ENCODE results near the gene HDAC10. TPM values are rescaled to one million over a fixed set of nuclear protein-coding genes. Genes with fewer than 3 reads are reported as not detected.
"Not testable (repeated sequence)": the region's sequence is repeated elsewhere in the genome, so short reads cannot be mapped to it uniquely, and the experiment has no call there.

Gene HDAC10
- total RNA-seq, 5 donors from 2014 or later (not counting 1 experiment from before 2014, with no cell fraction given): 101 to 152 (median 128) TPM

DNA sequence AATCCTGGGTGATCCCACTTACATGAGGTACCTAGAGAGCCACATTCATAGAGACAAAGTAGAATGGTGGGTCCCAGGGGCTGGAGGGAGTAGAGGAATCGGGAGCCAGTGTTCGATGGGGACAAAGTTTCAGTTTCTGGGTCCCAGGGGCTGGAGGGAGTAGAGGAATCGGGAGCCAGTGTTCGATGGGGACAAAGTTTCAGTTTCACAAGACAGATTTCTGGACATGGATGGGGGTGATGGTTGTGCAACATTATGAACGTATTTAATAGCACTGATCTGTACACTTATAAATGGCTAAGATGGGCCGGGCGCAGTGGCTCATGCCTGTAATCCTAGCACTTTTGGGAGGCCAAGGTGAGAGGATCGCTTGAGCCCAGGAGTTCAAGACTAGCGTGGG is 46.1 kb downstream of the HDAC10 start:
- peaks cover 4 to 29% of the 10 kb centered on the region in 2 experiments for H3K4me1 ChIP-seq (ENCODE audit: control insufficient read depth in 1 of 2, extremely low read depth in 1 of 2, insufficient read depth in 2 of 2, low read length in 2 of 2)

DNA sequence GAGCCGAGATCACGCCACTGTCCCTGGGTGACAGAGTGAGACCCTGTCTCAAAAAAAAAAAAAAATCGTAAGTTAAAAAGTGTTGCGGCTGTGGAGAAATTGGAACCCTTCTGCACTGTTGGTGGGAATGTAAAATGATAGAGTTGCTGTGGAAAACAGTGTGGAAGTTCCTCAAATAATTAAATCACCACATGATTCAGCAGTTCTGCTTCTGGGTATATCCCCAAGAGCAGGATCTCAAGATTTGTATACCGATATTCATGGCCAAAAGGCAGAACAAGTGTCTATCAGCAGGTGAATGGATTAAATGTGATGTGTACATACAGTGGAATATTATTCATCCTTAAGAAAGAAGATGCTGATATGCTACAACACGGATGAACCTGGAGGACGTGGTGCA is 46.5 kb downstream of the HDAC10 start:
- Mint-ChIP-seq H3K36me3 (peaks cover 16% of the 10 kb centered on the region), H3K4me3 (no peak overlapping the region), H3K27me3 (no peaks in the 10 kb centered on the region), H3K9me3 (no peaks in the 10 kb centered on the region), H3K27ac (peak overlapping the region in 1 of 2 donors; percentile 57), H3K4me1 (peaks cover 27 to 33% (median 33%) of the 10 kb centered on the region in 3 donors)
- ChIA-PET CTCF (interaction anchor here in 1 of 2 donors (0.5 kb wide), 1 partner anchor 14 kb away, joined by 6 read pairs; no protein-coding TSS in a partner anchor), POLR2A (no interaction called here)
- ATAC-seq (replicated peaks in 1 of 4) (no peak), DNase-seq (no peak)
- H3K27ac ChIP-seq (ENCODE audit: low read length): no peak overlapping the region
- H3K4me1 ChIP-seq (ENCODE audit: control insufficient read depth in 1 of 2, extremely low read depth in 1 of 2, insufficient read depth in 2 of 2, low read length in 2 of 2): peaks cover 4 to 29% of the 10 kb centered on the region in 2 experiments
- no peaks in the 10 kb centered on the region for H3K27me3 ChIP-seq (replicated peaks in 1 of 2; ENCODE audit: control insufficient read depth in 2 of 2, extremely low read depth in 1 of 2, insufficient read depth in 2 of 2, low read length in 1 of 2)
- 98% methylated on average over 6 of the region's 7 CpGs for WGBS (ENCODE audit: insufficient coverage)
- H3K4me3 ChIP-seq (ENCODE audit: control insufficient read depth in 1 of 2, extremely low read depth in 1 of 2, low read length in 1 of 2): no peak overlapping the region
- H3K36me3 ChIP-seq (ENCODE audit: control insufficient read depth in 2 of 2, extremely low read depth in 1 of 2, insufficient read depth in 1 of 2, low read length in 1 of 2): peaks cover 0 to 16% of the 10 kb centered on the region in 2 donors
- H3K9me3 ChIP-seq: no peaks in the 10 kb centered on the region

More for the DNA sequence above, 46.1 kb downstream of the HDAC10 start:
- Mint-ChIP-seq H3K36me3 (peaks cover 20% of the 10 kb centered on the region), H3K4me1 (peaks cover 30 to 34% (median 33%) of the 10 kb centered on the region in 3 donors), H3K27ac (peak overlapping the region; percentile 2 to 57)
- DNase-seq; H3K27me3 ChIP-seq (replicated peaks in 1 of 2; ENCODE audit: control insufficient read depth in 2 of 2, extremely low read depth in 1 of 2, insufficient read depth in 2 of 2, low read length in 1 of 2); H3K9me3 ChIP-seq; POLR2A ChIA-PET; ATAC-seq (replicated peaks in 1 of 4); H3K4me3 ChIP-seq (ENCODE audit: control insufficient read depth in 1 of 2, extremely low read depth in 1 of 2, low read length in 1 of 2); H3K27me3 Mint-ChIP-seq; H3K4me3 Mint-ChIP-seq; H3K9me3 Mint-ChIP-seq; H3K27ac ChIP-seq (ENCODE audit: low read length): not testable (repeated sequence)
- CTCF ChIA-PET: interaction anchor here in 1 of 2 donors (0.5 kb wide), 1 partner anchor 14 kb away, joined by 6 read pairs; no protein-coding TSS in a partner anchor
- peaks cover 0 to 17% of the 10 kb centered on the region in 2 donors for H3K36me3 ChIP-seq (ENCODE audit: control insufficient read depth in 2 of 2, extremely low read depth in 1 of 2, insufficient read depth in 1 of 2, low read length in 1 of 2)
- WGBS (ENCODE audit: insufficient coverage): 96% methylated on average over 7 of the region's 9 CpGs

GRCh38 chr22:50203288-50203687 is 47.8 kb downstream of the HDAC10 start:
- CTCF ChIA-PET: no interaction called here

GRCh38 chr22:50202130-50202666 is 48.9 kb downstream of the HDAC10 start:
- ATAC-seq (replicated peaks in 1 of 4) (no peak), DNase-seq (no peak)
- peak overlapping the region; percentile 43 to 68 for H3K4me3 ChIP-seq (ENCODE audit: control insufficient read depth in 1 of 2, extremely low read depth in 1 of 2, low read length in 1 of 2)
- H3K27ac ChIP-seq (ENCODE audit: low read length): no peak overlapping the region
- WGBS (ENCODE audit: insufficient coverage): 81% methylated on average over 6 of the region's 13 CpGs
- no peaks in the 10 kb centered on the region for H3K9me3 ChIP-seq
- peak overlapping the region in 1 of 2 donors; percentile 58 for H3K27ac Mint-ChIP-seq
- POLR2A ChIA-PET: no interaction called here
- CTCF ChIA-PET: interaction anchor here in 1 of 2 donors (0.6 kb wide), 1 partner anchor 41 kb away, joined by 3 read pairs; no protein-coding TSS in a partner anchor
- H3K9me3 Mint-ChIP-seq: no peaks in the 10 kb centered on the region
- peaks cover 29 to 37% (median 35%) of the 10 kb centered on the region in 3 donors for H3K4me1 Mint-ChIP-seq
- peaks cover 0 to 17% of the 10 kb centered on the region in 2 donors for H3K36me3 ChIP-seq (ENCODE audit: control insufficient read depth in 2 of 2, extremely low read depth in 1 of 2, insufficient read depth in 1 of 2, low read length in 1 of 2)
- no peaks in the 10 kb centered on the region for H3K27me3 ChIP-seq (replicated peaks in 1 of 2; ENCODE audit: control insufficient read depth in 2 of 2, extremely low read depth in 1 of 2, insufficient read depth in 2 of 2, low read length in 1 of 2)
- no peaks in the 10 kb centered on the region for H3K27me3 Mint-ChIP-seq
- peaks cover 16% of the 10 kb centered on the region for H3K36me3 Mint-ChIP-seq
- H3K4me3 Mint-ChIP-seq: peak overlapping the region; percentile 80 to 84 (median 82)
- peaks cover 4 to 29% of the 10 kb centered on the region in 2 experiments for H3K4me1 ChIP-seq (ENCODE audit: control insufficient read depth in 1 of 2, extremely low read depth in 1 of 2, insufficient read depth in 2 of 2, low read length in 2 of 2)

More at GRCh38 chr22:50203288-50203687, 47.8 kb downstream of the HDAC10 start:
- Mint-ChIP-seq H3K27me3 (no peaks in the 10 kb centered on the region), H3K27ac (no peak overlapping the region), H3K4me3 (peak overlapping the region in 1 of 3 donors; percentile 24), H3K4me1 (peaks cover 29 to 38% (median 35%) of the 10 kb centered on the region in 3 donors), H3K36me3 (peaks cover 16% of the 10 kb centered on the region), H3K9me3 (no peaks in the 10 kb centered on the region)
- no CpG with 5 or more reads among the region's 1 CpG for WGBS (ENCODE audit: insufficient coverage)
- H3K36me3 ChIP-seq (ENCODE audit: control insufficient read depth in 2 of 2, extremely low read depth in 1 of 2, insufficient read depth in 1 of 2, low read length in 1 of 2): peaks cover 0 to 17% of the 10 kb centered on the region in 2 donors
- POLR2A ChIA-PET: interaction anchor here in 1 of 2 donors (0.6 kb wide), 1 partner anchor 62 kb away, joined by 5 read pairs; no protein-coding TSS in a partner anchor
- no peak overlapping the region for H3K27ac ChIP-seq (ENCODE audit: low read length)
- H3K4me3 ChIP-seq (ENCODE audit: control insufficient read depth in 1 of 2, extremely low read depth in 1 of 2, low read length in 1 of 2): no peak overlapping the region
- peaks cover 4 to 30% of the 10 kb centered on the region in 2 experiments for H3K4me1 ChIP-seq (ENCODE audit: control insufficient read depth in 1 of 2, extremely low read depth in 1 of 2, insufficient read depth in 2 of 2, low read length in 2 of 2)
- H3K27me3 ChIP-seq (replicated peaks in 1 of 2; ENCODE audit: control insufficient read depth in 2 of 2, extremely low read depth in 1 of 2, insufficient read depth in 2 of 2, low read length in 1 of 2): no peaks in the 10 kb centered on the region
- no peaks in the 10 kb centered on the region for H3K9me3 ChIP-seq
- DNase-seq (no peak), ATAC-seq (replicated peaks in 1 of 4) (no peak)

DNA sequence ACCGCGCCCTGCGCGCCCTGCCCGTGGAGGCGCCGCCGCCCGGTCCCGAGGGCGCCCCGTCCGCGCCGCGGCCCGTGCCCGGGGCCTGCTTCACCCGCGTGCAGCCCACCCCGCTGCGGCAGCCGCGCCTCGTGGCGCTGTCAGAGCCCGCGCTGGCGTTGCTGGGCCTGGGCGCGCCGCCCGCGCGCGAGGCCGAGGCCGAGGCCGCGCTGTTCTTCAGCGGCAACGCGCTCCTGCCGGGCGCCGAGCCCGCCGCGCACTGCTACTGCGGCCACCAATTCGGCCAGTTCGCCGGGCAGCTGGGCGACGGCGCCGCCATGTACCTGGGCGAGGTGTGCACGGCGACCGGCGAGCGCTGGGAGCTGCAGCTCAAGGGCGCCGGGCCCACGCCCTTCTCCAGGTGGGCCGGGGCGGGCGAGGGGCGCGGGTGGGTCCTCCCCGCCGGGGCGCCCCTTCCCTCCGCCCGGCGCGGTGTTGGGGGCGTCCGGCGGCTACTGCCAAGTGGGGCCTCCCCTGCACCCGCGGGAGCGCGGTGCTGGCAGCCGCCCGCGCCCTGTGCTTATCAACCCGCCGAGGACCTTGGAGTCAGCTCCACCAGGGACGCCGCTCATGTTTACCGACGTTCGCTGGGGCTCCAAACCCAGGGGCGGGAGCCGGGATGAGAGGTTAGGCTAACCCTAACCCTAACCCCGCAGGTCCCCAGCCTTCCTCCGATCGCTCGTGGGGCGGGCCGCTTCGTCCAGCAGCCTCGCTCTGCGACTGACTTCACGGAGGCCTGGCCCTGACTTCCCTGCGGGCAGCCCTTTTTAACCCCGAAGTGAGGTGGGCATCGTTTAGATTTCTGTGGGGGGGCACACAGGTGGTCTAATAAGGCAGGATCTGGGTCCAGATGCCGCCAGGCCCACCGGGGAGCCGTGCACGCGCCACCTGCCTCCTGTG is 49.6 kb downstream of the HDAC10 start:
- Mint-ChIP-seq H3K9me3 (no peaks in the 10 kb centered on the region), H3K4me1 (peaks cover 29 to 37% (median 35%) of the 10 kb centered on the region in 3 donors), H3K27me3 (no peaks in the 10 kb centered on the region), H3K36me3 (peaks cover 16% of the 10 kb centered on the region), H3K27ac (peak overlapping the region in 1 of 2 donors; percentile 58), H3K4me3 (peak overlapping the region; percentile 80 to 84 (median 82))
- WGBS (ENCODE audit: insufficient coverage): 3% methylated on average over 112 of the region's 115 CpGs
- H3K4me3 ChIP-seq (ENCODE audit: control insufficient read depth in 1 of 2, extremely low read depth in 1 of 2, low read length in 1 of 2): peak overlapping the region; percentile 56 to 68
- ATAC-seq (replicated peaks in 1 of 4): peak; percentile 30 to 47 (median 40)
- POLR2A ChIA-PET: no interaction called here
- H3K27ac ChIP-seq (ENCODE audit: low read length): no peak overlapping the region
- no peak for DNase-seq
- no peaks in the 10 kb centered on the region for H3K27me3 ChIP-seq (replicated peaks in 1 of 2; ENCODE audit: control insufficient read depth in 2 of 2, extremely low read depth in 1 of 2, insufficient read depth in 2 of 2, low read length in 1 of 2)
- no peaks in the 10 kb centered on the region for H3K9me3 ChIP-seq
- CTCF ChIA-PET: interaction anchor here in 1 of 2 donors (0.6 kb wide), 1 partner anchor 42 kb away, joined by 3 read pairs; no protein-coding TSS in a partner anchor
- peaks cover 4 to 23% of the 10 kb centered on the region in 2 experiments for H3K4me1 ChIP-seq (ENCODE audit: control insufficient read depth in 1 of 2, extremely low read depth in 1 of 2, insufficient read depth in 2 of 2, low read length in 2 of 2)
- peaks cover 0 to 14% of the 10 kb centered on the region in 2 donors for H3K36me3 ChIP-seq (ENCODE audit: control insufficient read depth in 2 of 2, extremely low read depth in 1 of 2, insufficient read depth in 1 of 2, low read length in 1 of 2)
